Retinal pigment epithelial cell (primary cell): Measurements from ENCODE around the gene ISYNA1.

Source experiments
- DNase-seq: peaks from one replicate; pipeline ENCODE4 v3.0.0-alpha.2; 2010; ENCODE audit warnings: low read depth
- H3K4me3 ChIP-seq: 2 replicates; pipeline ENCODE4 v1.5.1; 2011; ENCODE audit warnings: mild to moderate bottlenecking, low read length, control low read depth, moderate library complexity
- CTCF ChIP-seq: conservative IDR thresholded peaks from 2 replicates; pipeline ENCODE4 v1.5.1; 2011; ENCODE audit warnings: low read depth, low read length, control low read depth, inconsistent platforms

The ISYNA1 gene

GRCh38 chr19:18474366-18474887, 36.5 kb upstream of the ISYNA1 start:
- no peak for DNase-seq
- TF ChIP-seq CTCF: no peak
- no peak overlapping the region for H3K4me3 ChIP-seq

GRCh38 chr19:18473706-18474087, 35.8 kb upstream of the ISYNA1 start:
- no peak overlapping the region for H3K4me3 ChIP-seq
- no peak for DNase-seq
- no peak for TF ChIP-seq CTCF

GRCh38 chr19:18473003-18473705, 35.2 kb upstream of the ISYNA1 start:
- no peak for DNase-seq
- TF ChIP-seq CTCF: no peak
- no peak overlapping the region for H3K4me3 ChIP-seq

GRCh38 chr19:18470787-18471186, 32.9 kb upstream of the ISYNA1 start:
- no peak for DNase-seq
- H3K4me3 ChIP-seq: no peak overlapping the region
- no peak for TF ChIP-seq CTCF

GRCh38 chr19:18469069-18469846, 31.3 kb upstream of the ISYNA1 start:
- DNase-seq: no peak
- no peak overlapping the region for H3K4me3 ChIP-seq
- TF ChIP-seq CTCF: peak; percentile 86

- DNase-seq: no peak
- TF ChIP-seq CTCF: no peak
- H3K4me3 ChIP-seq: no peak overlapping the region
Measured at GRCh38 chr19:18468517-18468916, 30.6 kb upstream of the ISYNA1 start.

GRCh38 chr19:18467978-18468377, 30.0 kb upstream of the ISYNA1 start:
- no peak for TF ChIP-seq CTCF
- H3K4me3 ChIP-seq: no peak overlapping the region
- no peak for DNase-seq
